H7 (cell line): ENCODE data around the gene ST6GAL1. TPM values are rescaled to one million over a fixed set of nuclear protein-coding genes. Genes with fewer than 3 reads are reported as not detected.

Source experiments
- DNase-seq: peaks from one replicate; pipeline ENCODE4 v3.0.0; 2012
- H3K27me3 ChIP-seq: 2 replicates; pipeline ENCODE4 v1.6.0; 2011; ENCODE audit warnings: mild to moderate bottlenecking, low read length; ENCODE audit not compliant: control insufficient read depth, insufficient read depth
- H3K36me3 ChIP-seq: replicated peaks from 2 replicates; pipeline ENCODE4 v1.5.1; 2011; ENCODE audit warnings: low read length; ENCODE audit not compliant: control insufficient read depth, insufficient read depth
- H3K4me3 ChIP-seq: 2 replicates; pipeline ENCODE4 v1.5.1; 2011; ENCODE audit warnings: low read depth, mild to moderate bottlenecking, control low read depth, low read length, moderate library complexity; ENCODE audit not compliant: insufficient read depth
- total RNA-seq: library from RNA; depleted of rRNA; stranded (reverse); fragments of >200 nt; shearing (Covaris generic); gene quantifications from 2 replicates; pipeline ENCODE4 v1.2.3, GENCODE V29; 2014

The ST6GAL1 gene
- total RNA-seq, 1 experiment from 2014 or later: 53.5 TPM

DNA sequence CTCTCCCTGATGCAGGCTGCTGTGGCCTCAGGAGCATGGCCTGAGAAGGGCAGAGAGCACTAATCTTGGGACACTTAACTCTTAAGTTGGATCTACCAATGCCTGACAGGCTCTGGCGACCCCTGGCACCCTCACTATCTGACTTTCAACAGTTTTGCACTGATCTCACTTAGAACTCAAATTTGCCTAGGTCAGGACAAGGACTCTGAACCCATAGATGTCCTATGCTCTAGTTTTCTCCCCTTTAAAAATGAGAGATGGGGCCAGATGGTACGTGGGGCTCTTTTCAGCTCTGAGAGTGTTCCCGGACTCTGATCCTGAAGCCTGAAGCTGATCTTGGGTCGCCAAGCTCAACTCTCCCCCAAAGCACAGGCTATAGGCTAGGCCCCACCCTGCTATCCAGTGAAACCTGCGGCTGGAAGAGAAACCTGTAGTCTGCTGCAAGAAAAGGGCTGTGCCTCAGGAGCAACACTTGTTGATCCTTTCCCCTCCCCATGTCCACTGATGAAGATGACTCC, 143.3 kb downstream of the ST6GAL1 start:
- no peak overlapping the region for H3K4me3 ChIP-seq
- no peak for DNase-seq
- H3K36me3 ChIP-seq: peaks cover 21% of the 10 kb centered on the region
- no peaks in the 10 kb centered on the region for H3K27me3 ChIP-seq

DNA sequence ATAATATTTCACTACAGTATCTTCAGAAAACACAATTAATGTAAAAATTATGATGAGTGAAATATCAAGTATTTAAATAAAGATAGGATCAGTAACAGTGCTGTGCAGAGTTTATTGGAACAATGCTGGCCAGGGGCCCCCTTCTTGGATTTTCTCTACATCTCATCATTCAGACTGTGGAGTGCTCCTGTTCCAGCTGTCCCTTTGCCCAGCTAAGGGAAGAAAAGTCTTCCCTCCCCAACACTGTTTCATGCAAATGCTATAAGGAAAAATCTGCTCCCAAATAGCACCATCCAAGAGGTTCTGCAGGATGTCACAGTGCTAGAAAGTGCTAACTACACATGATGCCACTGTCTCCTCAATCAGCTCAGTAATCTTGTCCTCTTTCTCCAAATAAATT, 144.5 kb downstream of the ST6GAL1 start:
- Histone ChIP-seq H3K27me3 (no peaks in the 10 kb centered on the region), H3K36me3 (peaks cover 21% of the 10 kb centered on the region), H3K4me3 (no peak overlapping the region)
- no peak for DNase-seq

DNA sequence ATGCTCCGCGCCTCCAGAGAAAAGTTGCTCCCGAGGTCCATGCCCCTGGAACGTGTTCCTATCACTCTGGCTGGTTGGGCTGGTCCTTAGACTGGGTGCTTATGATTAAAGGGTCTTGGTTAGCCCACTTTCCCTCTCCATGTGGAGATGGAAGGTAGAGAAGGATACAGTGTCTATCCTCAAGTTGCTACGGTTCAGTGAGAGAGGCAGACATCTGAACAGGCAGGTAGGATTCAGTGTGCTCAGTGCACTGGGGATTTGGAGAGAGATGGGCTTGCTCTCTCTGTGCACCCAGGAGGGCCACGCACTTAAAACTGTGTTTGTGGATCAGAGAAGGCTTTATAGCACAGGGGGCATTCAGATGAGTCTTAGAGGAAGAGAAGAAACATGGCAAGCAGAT, 146.0 kb downstream of the ST6GAL1 start:
- Histone ChIP-seq H3K4me3 (no peak overlapping the region), H3K36me3 (peaks cover 21% of the 10 kb centered on the region), H3K27me3 (no peaks in the 10 kb centered on the region)
- no peak for DNase-seq

DNA sequence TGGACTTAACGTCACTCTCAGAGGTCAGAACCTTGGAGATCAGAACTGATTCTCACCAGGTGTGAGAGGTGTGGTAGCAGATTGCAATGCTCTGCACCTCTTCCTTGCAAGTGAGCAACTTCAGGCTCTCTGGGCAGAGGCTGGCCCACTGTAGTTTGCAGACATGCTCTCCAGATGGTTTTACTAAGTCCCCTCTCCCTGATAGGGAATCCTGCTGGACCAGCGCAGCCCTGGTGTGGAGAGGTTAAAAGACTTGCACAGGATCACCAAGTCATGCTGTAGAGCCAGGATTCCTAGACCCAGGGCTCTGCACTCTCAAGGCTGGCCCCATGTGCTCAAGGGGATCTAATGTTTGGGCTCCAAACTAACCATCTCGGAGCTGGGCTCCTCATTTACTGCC, 146.8 kb downstream of the ST6GAL1 start:
- Histone ChIP-seq H3K36me3 (peaks cover 19% of the 10 kb centered on the region), H3K4me3 (no peak overlapping the region), H3K27me3 (no peaks in the 10 kb centered on the region)
- no peak for DNase-seq

DNA sequence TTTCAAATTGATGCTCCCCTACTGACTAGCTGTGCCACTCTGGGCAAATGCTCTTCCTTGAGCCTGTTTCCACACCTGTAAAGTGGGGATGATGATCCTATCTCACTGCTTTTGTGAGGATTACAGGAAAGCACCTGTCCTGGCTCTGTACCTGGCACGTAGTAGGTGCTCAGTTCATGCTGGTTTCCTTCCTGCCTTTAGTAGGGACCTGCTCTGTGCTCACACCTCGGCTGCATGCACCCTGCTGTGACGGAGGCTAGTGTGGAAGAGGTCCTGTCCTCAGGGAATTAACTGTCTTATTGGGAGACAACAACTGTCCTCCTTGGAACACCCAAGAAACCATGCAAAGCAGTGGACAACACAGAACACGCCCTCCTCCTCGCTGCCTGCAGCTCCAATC, 147.2 kb downstream of the ST6GAL1 start:
- H3K36me3 ChIP-seq: peaks cover 18% of the 10 kb centered on the region
- no peak for DNase-seq
- H3K27me3 ChIP-seq: no peaks in the 10 kb centered on the region
- no peak overlapping the region for H3K4me3 ChIP-seq

DNA sequence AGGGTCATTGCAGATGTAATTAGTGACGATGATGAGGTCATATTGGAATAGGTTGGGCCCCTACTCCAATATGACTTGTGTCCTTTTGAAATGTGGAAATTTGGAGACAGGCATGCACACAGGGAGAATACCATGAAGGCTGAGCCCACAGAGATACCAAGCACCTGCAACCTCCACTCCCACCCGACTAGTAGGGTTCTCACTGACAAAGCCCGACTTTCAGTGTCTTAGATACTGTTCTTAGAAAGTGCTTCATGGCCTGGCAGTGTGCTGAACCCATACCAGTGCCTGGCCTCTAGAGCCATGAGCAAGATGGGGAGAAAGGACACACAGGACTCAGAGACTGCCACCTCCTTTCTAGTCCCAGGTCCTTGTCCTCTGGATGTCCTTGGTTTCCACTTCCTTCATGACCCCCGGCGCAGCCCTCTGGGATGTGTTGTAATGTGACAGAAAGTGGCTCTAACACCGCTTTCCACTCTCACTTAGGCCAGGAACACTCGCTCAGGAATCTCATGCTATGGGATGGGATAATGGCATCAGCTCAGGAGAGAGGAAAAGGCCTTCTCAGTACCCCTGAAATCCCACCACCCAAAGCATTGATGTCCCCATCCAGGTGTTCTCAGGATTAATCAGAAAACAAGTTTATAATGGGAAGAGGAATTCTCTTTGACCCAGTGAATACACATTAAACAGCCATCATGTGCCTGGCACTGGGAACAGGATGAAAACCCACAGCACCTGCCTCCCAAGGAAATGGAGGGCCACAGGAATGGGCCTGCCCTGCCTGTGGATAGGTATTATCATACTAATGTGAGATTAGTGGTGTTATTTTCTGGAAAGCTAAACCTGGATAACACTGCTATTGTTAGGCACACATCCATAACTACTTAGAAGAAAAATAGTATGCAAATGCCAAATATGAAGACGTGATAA, 149.0 kb downstream of the ST6GAL1 start:
- Histone ChIP-seq H3K36me3 (peaks cover 14% of the 10 kb centered on the region), H3K27me3 (no peaks in the 10 kb centered on the region), H3K4me3 (no peak overlapping the region)
- DNase-seq: no peak

DNA sequence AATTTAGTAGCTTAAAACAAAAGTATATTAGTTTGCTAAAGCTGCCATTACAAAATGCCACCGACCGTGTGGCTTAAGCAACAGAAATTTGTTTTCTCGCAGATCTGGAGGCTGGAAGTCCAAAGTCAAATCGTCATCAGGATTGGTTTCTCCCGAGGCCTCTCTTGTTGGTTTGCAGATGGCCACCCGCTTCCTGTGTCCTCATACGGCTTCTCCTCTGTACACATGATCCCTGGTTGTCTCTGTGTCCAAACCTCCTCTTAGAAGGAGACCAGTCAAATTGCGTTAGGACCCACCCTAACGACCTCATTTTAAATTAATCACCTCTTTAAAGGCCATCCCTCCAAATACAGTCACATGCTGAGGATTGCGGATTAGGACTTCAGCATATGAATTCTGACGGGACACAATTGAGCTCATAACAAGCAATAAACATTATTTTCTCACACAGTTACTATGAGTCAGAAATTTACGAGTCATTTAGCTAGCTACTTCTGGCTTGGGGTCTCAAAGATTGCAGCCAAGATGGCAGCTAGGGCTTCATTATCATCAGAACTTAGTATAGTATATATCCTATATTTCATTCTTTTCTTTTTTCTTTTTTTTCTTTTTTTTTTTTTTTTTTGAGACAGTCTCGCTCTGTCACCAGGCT, 150.6 kb downstream of the ST6GAL1 start:
- DNase-seq: no peak
- Histone ChIP-seq H3K27me3 (no peaks in the 10 kb centered on the region), H3K36me3 (peaks cover 8% of the 10 kb centered on the region), H3K4me3 (no peak overlapping the region)

DNA sequence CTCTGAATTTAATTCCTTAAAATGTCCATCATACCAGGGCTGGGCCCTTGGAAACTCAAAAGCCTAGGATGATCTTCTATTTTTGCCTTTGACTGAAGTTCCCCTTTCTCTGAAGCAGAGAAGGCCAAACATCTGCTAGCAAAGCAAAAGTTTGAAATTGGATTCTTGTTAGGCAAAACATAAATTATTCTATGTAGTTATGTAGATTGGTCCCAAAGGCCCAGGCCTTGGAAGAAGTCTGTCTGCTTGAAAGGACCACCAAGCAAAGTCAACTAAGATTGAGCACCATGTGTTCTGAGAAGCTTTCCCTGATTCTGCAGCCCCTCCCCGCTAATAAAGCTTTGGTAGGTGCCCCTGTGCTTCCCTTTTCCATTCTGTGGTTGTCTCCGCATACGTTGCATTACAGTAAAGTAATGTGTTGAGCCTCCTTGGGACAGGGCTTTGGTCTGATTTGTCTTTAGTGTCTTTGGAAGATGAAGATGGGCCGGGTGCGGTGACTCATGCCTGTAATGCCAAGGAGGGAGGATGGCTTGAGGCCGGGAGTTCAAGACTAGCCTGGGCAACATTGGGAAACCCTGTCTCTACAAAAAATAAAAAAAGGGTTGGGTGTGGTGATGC, 152.5 kb downstream of the ST6GAL1 start:
- H3K36me3 ChIP-seq: no peaks in the 10 kb centered on the region; the same call in 1 of the 2 replicates
- no peak for DNase-seq
- H3K27me3 ChIP-seq: no peaks in the 10 kb centered on the region
- H3K4me3 ChIP-seq: no peak overlapping the region

DNA sequence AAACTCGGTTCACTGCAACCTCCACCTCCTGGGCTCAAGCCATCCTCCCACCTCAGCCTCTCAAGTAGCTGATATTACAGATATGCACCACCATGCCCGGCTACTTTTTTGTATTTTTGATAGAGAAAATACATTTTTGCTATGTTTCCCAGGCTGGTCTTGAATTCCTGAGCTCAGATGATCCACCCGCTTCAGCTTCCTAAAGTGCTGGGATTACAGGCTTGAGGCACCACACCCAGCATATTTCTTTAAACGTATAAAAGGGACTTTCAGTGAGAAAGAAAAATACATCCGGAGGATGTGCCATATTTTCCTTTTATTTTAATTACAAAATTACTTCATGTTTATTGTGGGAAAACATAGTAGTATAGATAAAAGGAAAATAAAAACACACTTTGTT, 153.8 kb downstream of the ST6GAL1 start:
- Histone ChIP-seq H3K4me3 (no peak overlapping the region), H3K36me3 (no peaks in the 10 kb centered on the region), H3K27me3 (no peaks in the 10 kb centered on the region)
- DNase-seq: no peak

DNA sequence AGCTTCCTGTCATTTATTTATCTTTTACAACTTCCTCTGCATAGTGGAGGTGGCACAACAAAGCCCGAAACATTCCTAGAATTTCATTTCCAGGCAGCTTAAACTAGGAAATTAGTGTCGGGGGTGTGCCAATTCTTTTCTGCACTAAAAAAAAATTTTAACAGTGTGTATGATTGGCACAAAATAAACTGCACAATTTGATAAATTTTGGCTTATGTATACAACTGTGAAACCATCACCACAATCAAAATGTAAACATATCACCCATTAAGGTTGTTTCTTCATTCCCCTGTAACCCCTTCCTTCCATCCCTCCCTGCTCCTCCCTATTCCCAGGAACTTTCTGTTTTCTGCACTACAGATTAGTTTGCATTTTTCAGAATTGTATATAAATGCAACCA, 154.3 kb downstream of the ST6GAL1 start:
- Histone ChIP-seq H3K36me3 (no peaks in the 10 kb centered on the region), H3K4me3 (no peak overlapping the region), H3K27me3 (no peaks in the 10 kb centered on the region)
- DNase-seq: no peak

DNA sequence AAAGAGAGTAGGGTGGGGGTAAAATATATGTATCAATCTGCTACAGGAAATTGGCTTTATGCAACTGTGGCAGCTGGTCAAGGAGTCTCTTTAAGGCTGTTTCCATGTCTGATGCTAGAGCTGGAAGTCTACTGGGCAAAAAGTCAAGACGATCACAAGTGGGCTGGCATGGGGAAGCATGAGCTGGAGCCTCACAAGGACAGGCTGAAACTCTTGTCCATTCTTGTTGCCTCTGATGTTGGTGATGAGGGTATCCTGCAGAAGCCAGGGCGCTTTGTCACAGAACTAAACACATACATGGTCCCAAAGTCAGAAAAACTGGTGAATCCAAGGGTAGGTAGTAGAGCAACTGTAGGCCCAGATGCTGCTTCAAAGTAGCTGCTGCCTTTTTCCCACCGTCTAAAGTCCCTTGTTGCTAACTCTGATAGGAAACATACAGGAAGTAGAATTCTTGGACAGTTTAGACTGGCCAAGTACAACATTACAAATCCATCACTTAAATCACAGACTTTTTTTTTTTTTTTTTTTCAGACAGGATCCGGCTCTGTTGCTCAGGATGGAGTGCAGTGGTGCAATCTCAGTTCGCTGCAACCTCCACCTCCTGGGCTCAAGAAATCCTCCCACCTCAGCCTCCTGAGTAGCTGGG, 154.8 kb downstream of the ST6GAL1 start:
- Histone ChIP-seq H3K27me3 (no peaks in the 10 kb centered on the region), H3K4me3 (no peak overlapping the region), H3K36me3 (no peaks in the 10 kb centered on the region)
- DNase-seq: no peak

DNA sequence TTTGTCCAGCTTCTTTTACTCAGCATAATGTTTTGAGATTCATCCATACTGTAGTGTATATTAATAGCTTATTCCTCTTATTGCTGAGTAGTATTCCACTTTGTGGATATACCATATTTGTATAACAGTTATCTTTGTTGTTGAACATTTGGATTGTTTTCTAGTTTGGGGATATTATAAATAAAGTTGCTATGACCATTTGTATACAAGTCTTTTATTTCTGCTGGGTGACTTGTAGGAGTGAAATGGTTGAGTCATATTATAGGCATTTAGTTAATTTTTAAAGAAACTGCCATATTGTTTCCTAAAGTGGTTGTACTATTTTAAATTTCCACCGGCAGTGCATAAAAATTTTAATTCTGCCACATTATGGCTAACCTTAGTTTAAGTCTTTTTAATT, 155.6 kb downstream of the ST6GAL1 start:
- H3K27me3 ChIP-seq: no peaks in the 10 kb centered on the region
- no peaks in the 10 kb centered on the region for H3K36me3 ChIP-seq
- no peak overlapping the region for H3K4me3 ChIP-seq
- no peak for DNase-seq

DNA sequence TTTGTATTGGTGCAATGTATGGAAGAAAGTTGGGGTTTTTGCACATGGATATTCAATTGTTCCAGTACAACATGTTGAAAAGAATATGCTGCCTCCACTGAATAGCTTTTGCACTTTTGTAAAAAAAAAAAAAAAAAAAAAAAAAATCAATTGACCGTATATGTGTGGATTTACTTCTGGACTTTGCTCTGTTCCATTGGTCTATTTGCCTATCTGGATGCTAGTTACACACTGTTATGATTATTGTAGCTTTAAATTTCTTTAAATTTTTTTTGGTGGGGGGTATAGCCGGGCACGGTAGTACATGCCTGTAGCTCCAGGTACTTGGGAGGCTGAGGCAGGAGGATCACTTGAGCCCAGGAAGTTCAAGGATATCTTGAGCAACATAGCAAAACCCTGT, 156.5 kb downstream of the ST6GAL1 start:
- Histone ChIP-seq H3K4me3 (no peak overlapping the region), H3K27me3 (no peaks in the 10 kb centered on the region), H3K36me3 (no peaks in the 10 kb centered on the region)
- no peak for DNase-seq

DNA sequence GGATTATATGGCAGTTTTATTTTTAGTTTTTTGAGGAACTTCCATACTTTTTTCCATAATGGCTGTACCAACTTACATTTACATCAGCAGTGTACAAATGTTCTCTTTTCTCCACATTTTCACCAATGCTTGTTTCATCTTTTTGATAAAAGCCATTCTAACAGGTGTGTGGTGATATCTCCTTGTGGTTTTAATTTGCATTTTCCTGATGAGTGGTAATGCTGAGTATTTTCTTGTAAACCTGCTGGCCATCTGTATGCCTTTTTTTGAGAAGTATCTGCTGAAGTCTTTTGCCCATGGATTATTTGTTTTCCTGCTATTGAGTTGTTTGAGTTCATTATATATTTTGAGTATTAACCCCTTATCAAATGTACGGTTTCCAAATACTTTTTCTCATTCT, 158.4 kb downstream of the ST6GAL1 start:
- Histone ChIP-seq H3K36me3 (no peaks in the 10 kb centered on the region), H3K27me3 (no peaks in the 10 kb centered on the region), H3K4me3 (no peak overlapping the region)
- no peak for DNase-seq
